ENCODE results near the gene STXBP4.

DNA sequence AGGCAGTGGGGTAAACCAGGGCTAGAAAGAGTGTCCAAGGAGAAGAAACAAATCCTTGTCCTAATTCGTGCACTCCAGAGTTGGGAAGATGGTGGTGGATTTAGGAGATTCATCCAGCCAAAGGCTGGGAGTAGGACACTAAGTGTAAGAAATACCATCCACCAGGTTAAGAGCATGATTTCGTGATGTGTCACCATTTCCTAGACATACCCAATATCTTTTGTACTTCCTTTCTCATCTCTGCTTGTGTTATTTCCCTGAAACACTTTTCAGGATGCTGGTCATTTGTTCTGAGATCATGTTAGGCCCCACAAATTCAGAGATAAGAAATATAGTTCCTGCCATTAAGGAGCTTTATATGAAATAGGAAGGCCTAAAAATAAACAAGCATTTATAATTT, 189.9 kb downstream of the STXBP4 start:
- TF ChIP-seq, protein P1, sequence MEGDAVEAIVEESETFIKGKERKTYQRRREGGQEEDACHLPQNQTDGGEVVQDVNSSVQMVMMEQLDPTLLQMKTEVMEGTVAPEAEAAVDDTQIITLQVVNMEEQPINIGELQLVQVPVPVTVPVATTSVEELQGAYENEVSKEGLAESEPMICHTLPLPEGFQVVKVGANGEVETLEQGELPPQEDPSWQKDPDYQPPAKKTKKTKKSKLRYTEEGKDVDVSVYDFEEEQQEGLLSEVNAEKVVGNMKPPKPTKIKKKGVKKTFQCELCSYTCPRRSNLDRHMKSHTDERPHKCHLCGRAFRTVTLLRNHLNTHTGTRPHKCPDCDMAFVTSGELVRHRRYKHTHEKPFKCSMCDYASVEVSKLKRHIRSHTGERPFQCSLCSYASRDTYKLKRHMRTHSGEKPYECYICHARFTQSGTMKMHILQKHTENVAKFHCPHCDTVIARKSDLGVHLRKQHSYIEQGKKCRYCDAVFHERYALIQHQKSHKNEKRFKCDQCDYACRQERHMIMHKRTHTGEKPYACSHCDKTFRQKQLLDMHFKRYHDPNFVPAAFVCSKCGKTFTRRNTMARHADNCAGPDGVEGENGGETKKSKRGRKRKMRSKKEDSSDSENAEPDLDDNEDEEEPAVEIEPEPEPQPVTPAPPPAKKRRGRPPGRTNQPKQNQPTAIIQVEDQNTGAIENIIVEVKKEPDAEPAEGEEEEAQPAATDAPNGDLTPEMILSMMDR (IDR thresholded peaks at IDR 0.05; ENCODE audit: insufficient read depth, low read length, poor library complexity, severe bottlenecking) = no peak
- TF ChIP-seq EZH2phosphoT487 (conservative IDR thresholded peaks at IDR 0.05; ENCODE audit: low read length) = no peak
